Nephron progenitor cell (in vitro differentiated cells): ENCODE results near the gene RAB29.
A peak's percentile ranks its signal among the peaks of the same experiment; 100 is the strongest.

Experiments
- DNase-seq: peaks from one replicate; pipeline ENCODE4 v3.0.0; 2021
- H3K27ac Mint-ChIP-seq: 2 replicates; pipeline ENCODE4 v1.8.0; 2021; ENCODE audit warnings: mild to moderate bottlenecking, moderate library complexity, mixed read lengths
- H3K27me3 Mint-ChIP-seq: 2 replicates; pipeline ENCODE4 v1.8.0; 2021; ENCODE audit warnings: mild to moderate bottlenecking, low read depth, mixed read lengths; ENCODE audit not compliant: poor library complexity
- H3K36me3 Mint-ChIP-seq: 2 replicates; pipeline ENCODE4 v1.8.0; 2021; ENCODE audit warnings: low read depth, mixed read lengths
- H3K4me1 Mint-ChIP-seq: 2 replicates; pipeline ENCODE4 v1.8.0; 2021; ENCODE audit warnings: mixed read lengths
- H3K4me3 Mint-ChIP-seq: 2 replicates; pipeline ENCODE4 v1.8.0; 2021; ENCODE audit warnings: mild to moderate bottlenecking, moderate library complexity, mixed read lengths
- H3K9me3 Mint-ChIP-seq: 2 replicates; pipeline ENCODE4 v1.8.0; 2021; ENCODE audit warnings: mild to moderate bottlenecking, moderate library complexity, mixed read lengths
- TF ChIP-seq, protein P1 (sequence below): fragments of 200-600 bp; sonication (generic); IDR thresholded peaks from 2 replicates; pipeline ENCODE4 v1.5.0; 2021; ENCODE audit warnings: antibody characterized with exemption

RAB29 gene

DNA sequence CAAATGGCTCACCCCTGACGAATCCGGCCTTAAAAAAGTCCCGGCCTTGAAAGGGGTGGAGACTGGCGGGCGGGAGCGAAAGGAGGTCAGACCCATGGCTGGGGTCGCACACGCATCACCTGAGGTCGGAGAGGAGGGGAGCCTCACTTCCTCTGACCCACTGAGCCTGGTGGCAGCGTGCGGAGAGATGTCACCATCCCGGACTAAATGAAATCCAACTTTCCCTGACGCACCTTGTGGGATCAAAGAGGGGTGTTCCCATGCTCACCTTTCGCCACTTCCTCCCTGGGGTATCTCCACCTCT lies 38.4 kb upstream of the RAB29 start:
- H3K27me3 Mint-ChIP-seq = peaks cover 5% of the 10 kb centered on the region
- peaks cover 23% of the 10 kb centered on the region for H3K36me3 Mint-ChIP-seq
- TF ChIP-seq, protein P1, sequence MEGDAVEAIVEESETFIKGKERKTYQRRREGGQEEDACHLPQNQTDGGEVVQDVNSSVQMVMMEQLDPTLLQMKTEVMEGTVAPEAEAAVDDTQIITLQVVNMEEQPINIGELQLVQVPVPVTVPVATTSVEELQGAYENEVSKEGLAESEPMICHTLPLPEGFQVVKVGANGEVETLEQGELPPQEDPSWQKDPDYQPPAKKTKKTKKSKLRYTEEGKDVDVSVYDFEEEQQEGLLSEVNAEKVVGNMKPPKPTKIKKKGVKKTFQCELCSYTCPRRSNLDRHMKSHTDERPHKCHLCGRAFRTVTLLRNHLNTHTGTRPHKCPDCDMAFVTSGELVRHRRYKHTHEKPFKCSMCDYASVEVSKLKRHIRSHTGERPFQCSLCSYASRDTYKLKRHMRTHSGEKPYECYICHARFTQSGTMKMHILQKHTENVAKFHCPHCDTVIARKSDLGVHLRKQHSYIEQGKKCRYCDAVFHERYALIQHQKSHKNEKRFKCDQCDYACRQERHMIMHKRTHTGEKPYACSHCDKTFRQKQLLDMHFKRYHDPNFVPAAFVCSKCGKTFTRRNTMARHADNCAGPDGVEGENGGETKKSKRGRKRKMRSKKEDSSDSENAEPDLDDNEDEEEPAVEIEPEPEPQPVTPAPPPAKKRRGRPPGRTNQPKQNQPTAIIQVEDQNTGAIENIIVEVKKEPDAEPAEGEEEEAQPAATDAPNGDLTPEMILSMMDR = no peak
- no peak for DNase-seq
- H3K9me3 Mint-ChIP-seq = no peaks in the 10 kb centered on the region
- peak overlapping the region; percentile 78 for H3K27ac Mint-ChIP-seq
- H3K4me1 Mint-ChIP-seq = peaks cover 73% of the 10 kb centered on the region
- peak overlapping the region; percentile 96 for H3K4me3 Mint-ChIP-seq

DNA sequence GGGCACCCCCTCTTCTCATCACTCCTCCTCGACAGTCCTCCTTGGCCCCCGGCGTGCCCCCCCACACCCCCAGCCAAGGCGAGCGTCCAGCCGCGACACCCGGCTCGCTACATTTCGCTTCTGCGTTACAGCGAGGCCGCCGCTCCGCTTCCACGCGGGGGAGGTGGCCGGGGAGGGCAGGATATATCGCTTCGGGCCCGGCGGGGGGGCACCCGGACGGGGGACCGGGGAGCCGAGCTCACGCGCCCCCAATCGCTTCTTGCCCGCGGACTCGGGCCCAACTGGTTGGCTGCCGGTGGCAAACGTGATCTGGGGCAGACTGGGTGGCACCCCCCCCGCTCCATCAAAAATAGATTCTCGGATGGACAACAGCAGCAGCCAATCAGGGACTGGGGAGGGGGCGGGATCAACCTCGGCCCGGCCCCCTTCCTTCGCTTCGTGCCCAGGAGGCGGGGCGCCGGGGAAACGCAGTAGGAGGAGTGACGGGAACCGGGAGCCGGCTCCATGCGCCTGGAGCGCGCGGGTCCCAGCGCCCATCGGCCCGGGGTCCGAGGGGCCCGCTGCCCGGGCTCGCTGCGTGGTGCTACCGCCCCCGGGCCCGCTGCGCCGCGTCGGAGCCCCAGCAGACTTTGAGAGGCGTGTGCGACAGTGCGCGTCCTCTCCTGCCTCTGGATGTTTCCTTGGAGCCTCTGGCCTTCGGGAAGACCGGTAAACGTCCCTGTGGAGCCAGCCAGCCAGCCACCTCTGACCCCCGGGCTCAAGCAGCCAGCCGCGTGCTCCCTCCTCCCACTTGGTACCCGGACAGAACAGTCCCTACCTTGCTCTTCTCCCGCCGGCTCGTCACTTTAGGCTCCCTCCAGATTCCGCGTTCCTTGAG lies 37.8 kb upstream of the RAB29 start, which contains the start of gene SLC41A1:
TSS of gene SLC41A1 (minus strand) at position 321 of the 877 bp plus-strand sequence. CDS start 2,757 bp downstream, outside the sequence.
- H3K27ac Mint-ChIP-seq = peak within 1 kb of the TSS; percentile 87
- H3K4me1 Mint-ChIP-seq = peaks cover 75% of the 10 kb centered on the region
- H3K27me3 Mint-ChIP-seq = peaks cover 5% of the 10 kb centered on the region
- H3K9me3 Mint-ChIP-seq = no peaks in the 10 kb centered on the region
- TF ChIP-seq, protein P1 = no peak
- DNase-seq = peak; percentile 94
- peaks cover 29% of the 10 kb centered on the region for H3K36me3 Mint-ChIP-seq
- H3K4me3 Mint-ChIP-seq = peak within 1 kb of the TSS; percentile 96

DNA sequence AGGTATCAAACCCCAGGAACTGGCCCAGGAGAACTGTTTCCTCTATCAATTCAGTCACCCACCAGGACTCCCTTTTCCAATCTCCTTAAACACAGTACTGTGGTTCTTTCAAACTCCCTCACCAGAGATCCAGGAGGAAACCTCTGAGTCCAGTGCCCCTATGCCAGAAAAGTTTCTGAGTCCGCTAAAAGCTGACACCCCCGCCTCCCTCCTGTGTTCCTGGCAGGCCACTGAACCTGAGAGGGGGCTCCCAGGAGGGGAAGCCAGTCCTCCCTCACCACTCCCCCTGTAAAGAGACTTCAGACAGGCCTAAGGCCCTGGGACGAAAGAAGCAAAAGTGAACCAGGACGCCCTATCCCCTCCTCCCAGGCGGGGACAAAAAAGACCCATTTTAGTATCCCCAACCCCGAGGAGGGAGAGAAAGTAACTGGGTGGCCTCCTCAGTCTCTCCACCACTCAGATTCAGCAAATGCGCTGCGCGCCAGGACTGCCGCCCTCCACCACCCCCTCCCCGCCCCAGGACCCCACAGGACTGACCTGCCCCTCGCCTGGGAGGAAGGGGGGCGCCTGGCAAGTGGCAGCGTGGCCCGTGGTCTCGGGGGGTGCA lies 37.1 kb upstream of the RAB29 start:
- Mint-ChIP-seq H3K4me1 (peaks cover 70% of the 10 kb centered on the region), H3K27me3 (peaks cover 5% of the 10 kb centered on the region), H3K4me3 (peak overlapping the region; percentile 96), H3K27ac (peak overlapping the region; percentile 87), H3K9me3 (no peaks in the 10 kb centered on the region), H3K36me3 (peaks cover 33% of the 10 kb centered on the region)
- TF ChIP-seq, protein P1 = no peak
- no peak for DNase-seq

DNA sequence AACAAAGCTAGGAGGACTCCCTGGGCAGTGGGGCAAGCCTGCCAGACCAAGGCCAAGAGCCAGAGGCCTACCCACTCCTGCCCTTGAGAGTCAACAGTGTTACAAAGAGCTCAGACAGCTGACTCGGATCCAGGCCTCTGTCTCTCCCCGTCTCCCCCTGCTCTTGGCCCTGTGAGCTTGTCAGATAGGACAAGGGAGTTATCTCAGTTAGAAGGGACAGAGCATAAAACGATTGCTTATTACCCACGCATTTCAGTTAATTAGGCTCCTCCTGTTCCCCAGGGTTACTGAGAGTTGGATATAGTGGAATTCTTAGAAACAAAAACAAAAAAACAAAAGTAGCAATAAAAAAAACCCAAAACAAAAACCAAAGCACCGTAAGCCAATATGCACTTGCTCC lies 36.4 kb upstream of the RAB29 start:
- Mint-ChIP-seq H3K27ac (no peak overlapping the region), H3K4me3 (peak overlapping the region; percentile 96), H3K9me3 (no peaks in the 10 kb centered on the region), H3K4me1 (peaks cover 67% of the 10 kb centered on the region), H3K27me3 (peaks cover 5% of the 10 kb centered on the region), H3K36me3 (peaks cover 36% of the 10 kb centered on the region)
- DNase-seq = no peak
- TF ChIP-seq, protein P1 = no peak

DNA sequence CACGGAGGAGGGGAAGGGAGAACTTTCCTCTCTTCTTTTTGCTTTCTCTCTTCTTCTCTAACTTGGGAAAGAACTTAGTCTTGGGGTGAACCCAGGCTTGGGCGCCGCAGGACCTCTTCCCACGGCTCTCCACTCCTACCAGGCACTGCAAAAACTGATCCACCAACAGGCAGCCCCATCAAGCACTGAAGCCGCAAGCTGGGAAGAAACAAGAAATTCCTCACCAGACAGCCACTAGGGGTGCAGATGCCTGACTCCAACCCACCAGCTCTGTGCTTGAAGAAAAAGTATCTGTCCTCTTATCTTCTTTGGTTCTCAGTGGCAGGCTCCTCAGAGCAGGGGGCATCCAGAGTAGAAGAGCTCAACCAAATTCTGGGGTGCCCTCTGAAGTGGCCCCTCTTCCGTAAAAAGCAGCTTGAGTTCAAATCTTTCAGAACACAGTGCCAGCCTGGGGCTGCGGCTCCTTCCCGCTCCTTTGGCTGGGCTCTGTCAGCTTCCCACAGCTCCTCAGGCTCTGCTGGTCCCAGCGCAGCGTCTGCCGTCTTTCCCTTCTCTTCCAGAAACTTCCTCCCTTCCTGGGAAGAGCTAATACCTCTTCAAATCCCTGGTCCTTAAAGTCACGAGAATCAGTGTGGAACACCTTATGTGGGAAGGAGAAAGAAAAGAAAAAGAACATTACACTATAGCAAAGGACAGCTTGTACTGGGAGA lies 35.3 kb upstream of the RAB29 start:
- no peak for DNase-seq
- H3K4me3 Mint-ChIP-seq = no peak overlapping the region
- no peaks in the 10 kb centered on the region for H3K9me3 Mint-ChIP-seq
- H3K27me3 Mint-ChIP-seq = peaks cover 5% of the 10 kb centered on the region
- peaks cover 73% of the 10 kb centered on the region for H3K4me1 Mint-ChIP-seq
- peaks cover 36% of the 10 kb centered on the region for H3K36me3 Mint-ChIP-seq
- TF ChIP-seq, protein P1 = no peak
- H3K27ac Mint-ChIP-seq = no peak overlapping the region
